A549 (cell line): ENCODE results near the gene WNT7A. TPM values are rescaled to one million over a fixed set of nuclear protein-coding genes. Genes with fewer than 3 reads are reported as not detected.

Experiments used
- ATAC-seq, 2 experiments: fragments of 200-7000 bp in 1 of 2; fragments of >200 bp in 1 of 2; cut with Nextera tagmentation in 1 of 2; cut with Tn5 transposase in 1 of 2; 3 replicates each; pipeline versions ENCODE4 v1.8.0 to v1.9.1; 2018 to 2020; ENCODE audit warnings: mild to moderate bottlenecking in 1 of 2, moderate library complexity in 1 of 2
- CTCF ChIA-PET: fragments of 300-600 bp; sonication (Branson Sonifier 250); formaldehyde crosslinking; extraction: SDS; loops from one replicate; lab custom pipeline; 2021; ENCODE audit warnings: antibody characterized with exemption, inconsistent platforms; lab: Yijun Ruan, JAX
- POLR2A ChIA-PET: fragments of 350-600 bp; formaldehyde crosslinking; extraction: SDS; loops from one replicate; lab custom pipeline; 2021; ENCODE audit warnings: antibody characterized with exemption, inconsistent platforms; lab: Yijun Ruan, JAX
- DNase-seq, 2 experiments: peaks; one replicate each; pipeline versions ENCODE4 v3.0.0 to v3.0.0-alpha.2; 2011 to 2016; ENCODE audit warnings: low read depth in 1 of 2, low spot score in 1 of 2
- FAIRE-seq: peaks from 2 replicates; lab custom pipeline; 2011; peaks lifted over from hg19 to GRCh38; lab: Jason Lieb, UNC
- H3K27ac ChIP-seq, 2 experiments: fragments of >200 bp; sonication (Bioruptor Twin); formaldehyde crosslinking; 3 replicates each; pipeline ENCODE4 v1.5.1; 2016 to 2017
- H3K4me1 ChIP-seq: fragments of >200 bp; sonication (Bioruptor Twin); formaldehyde crosslinking; 3 replicates; pipeline ENCODE4 v1.6.1; 2016
- H3K4me2 ChIP-seq: fragments of >200 bp; sonication (Bioruptor Twin); formaldehyde crosslinking; 3 replicates; pipeline ENCODE4 v1.6.1; 2016
- H3K4me3 ChIP-seq: fragments of >200 bp; sonication (Bioruptor Twin); formaldehyde crosslinking; 3 replicates; pipeline ENCODE4 v1.5.1; 2016
- H3K9me3 ChIP-seq: fragments of >200 bp; sonication (Bioruptor Twin); formaldehyde crosslinking; 3 replicates; pipeline ENCODE4 v1.6.1; 2016
- BHLHE40 ChIP-seq: IDR thresholded peaks from 2 replicates; pipeline ENCODE4 v1.6.1; 2012; ENCODE audit warnings: low read depth, low read length, inconsistent platforms
- EHF ChIP-seq: fragments of 250-450 bp; sonication (Bioruptor Pico); IDR thresholded peaks from 2 replicates; pipeline ENCODE4 v1.5.0; 2020; ENCODE audit warnings: mild to moderate bottlenecking
- FOSB ChIP-seq: fragments of 250-450 bp; sonication (Bioruptor Pico); IDR thresholded peaks from 2 replicates; pipeline ENCODE4 v1.5.0; 2020; ENCODE audit warnings: mild to moderate bottlenecking, moderate library complexity
- GATA3 ChIP-seq: IDR thresholded peaks from 2 replicates; pipeline ENCODE4 v1.6.1; 2012; ENCODE audit warnings: borderline replicate concordance
- HOXB13 ChIP-seq: fragments of 250-450 bp; sonication (Bioruptor Pico); IDR thresholded peaks from 2 replicates; pipeline ENCODE4 v1.5.0; 2020; ENCODE audit warnings: low read depth, mild to moderate bottlenecking, moderate library complexity
- MAZ ChIP-seq: fragments of 150-350 bp; IDR thresholded peaks from 2 replicates; pipeline ENCODE4 v1.6.1; 2014; ENCODE audit warnings: antibody characterized with exemption, low read depth, low read length, borderline replicate concordance
- NFE2L2 ChIP-seq: fragments of 150-350 bp; conservative IDR thresholded peaks from 2 replicates; pipeline ENCODE4 v1.6.1; 2014; ENCODE audit warnings: low read length
- NPAS2 ChIP-seq: fragments of 250-450 bp; sonication (Bioruptor Pico); IDR thresholded peaks from 2 replicates; pipeline ENCODE4 v1.8.0; 2022; ENCODE audit warnings: mild to moderate bottlenecking, moderate library complexity, borderline replicate concordance
- NR3C1 ChIP-seq: fragments of >200 bp; sonication (Bioruptor Twin); formaldehyde crosslinking; IDR thresholded peaks from 3 replicates; pipeline ENCODE4 v1.6.1; 2017
- RAD21 ChIP-seq, 2 experiments: fragments of >200 bp in 1 of 2; sonication (Bioruptor Twin) in 1 of 2; formaldehyde crosslinking in 1 of 2; IDR thresholded peaks in 1 of 2; conservative IDR thresholded peaks in 1 of 2; 2 replicates in 1 of 2; 3 replicates in 1 of 2; pipeline ENCODE4 v1.6.1; 2012 to 2018; ENCODE audit warnings: inconsistent platforms in 1 of 2
- RARB ChIP-seq: fragments of 250-450 bp; sonication (Bioruptor Pico); IDR thresholded peaks from 2 replicates; pipeline ENCODE4 v1.8.0; 2021; ENCODE audit warnings: mild to moderate bottlenecking, moderate library complexity
- RCOR1 ChIP-seq: fragments of 150-350 bp; IDR thresholded peaks from 2 replicates; pipeline ENCODE4 v1.6.1; 2014; ENCODE audit warnings: antibody characterized with exemption, low read length, low read depth
- RFX5 ChIP-seq: fragments of 450-650 bp; IDR thresholded peaks from 2 replicates; pipeline ENCODE4 v1.7.1; 2014; ENCODE audit warnings: antibody characterized with exemption, mild to moderate bottlenecking, moderate library complexity
- SMC3 ChIP-seq: fragments of >200 bp; sonication (Bioruptor Twin); formaldehyde crosslinking; IDR thresholded peaks from 3 replicates; pipeline ENCODE4 v1.6.1; 2018; ENCODE audit warnings: inconsistent platforms
- TFCP2L1 ChIP-seq: fragments of 250-450 bp; sonication (Bioruptor Pico); IDR thresholded peaks from 2 replicates; pipeline ENCODE4 v1.5.0; 2021; ENCODE audit warnings: mild to moderate bottlenecking
- ZSCAN20 ChIP-seq: fragments of 250-450 bp; sonication (Bioruptor Pico); IDR thresholded peaks from 2 replicates; pipeline ENCODE4 v1.8.0; 2022; ENCODE audit warnings: mild to moderate bottlenecking, moderate library complexity
- WGBS: methylation state at CpG from one replicate; pipeline ENCODE4 v1.1.6; 2017; ENCODE audit errors: missing lambda C conversion rate; 5-methylcytosine and 5-hydroxymethylcytosine counted together
- polyA plus RNA-seq, 4 experiments: library from polyadenylated mRNA; depleted of rRNA in 3 of 4; stranded (reverse); fragments of >200 nt; fragmentation: RNase III in 1 of 4; extraction: RNeasy Plus Mini Kit Qiagen cat#74134 plus additional on column Dnase treatment in 1 of 4; gene quantifications; 2 replicates in 3 of 4; 3 replicates in 1 of 4; pipeline ENCODE4 v1.2.3, GENCODE V29; 2011 to 2017
- TF ChIP-seq, protein P1 (sequence below): IDR thresholded peaks from 2 replicates; pipeline ENCODE4 v1.6.1; 2012; ENCODE audit warnings: low read depth, borderline replicate concordance
- TF ChIP-seq, protein P2 (sequence below): fragments of >200 bp; sonication (Bioruptor Twin); formaldehyde crosslinking; IDR thresholded peaks from 3 replicates; pipeline ENCODE4 v1.5.1; 2016
- TF ChIP-seq, protein P3 (sequence below): fragments of 250-450 bp; sonication (Bioruptor Pico); IDR thresholded peaks from 2 replicates; pipeline ENCODE4 v1.5.0; 2020; ENCODE audit warnings: low read depth, mild to moderate bottlenecking, moderate library complexity

Gene WNT7A
- polyA plus RNA-seq, 2 of the 4 experiments (the other 2 are of a cell fraction) = 0.03 TPM

DNA sequence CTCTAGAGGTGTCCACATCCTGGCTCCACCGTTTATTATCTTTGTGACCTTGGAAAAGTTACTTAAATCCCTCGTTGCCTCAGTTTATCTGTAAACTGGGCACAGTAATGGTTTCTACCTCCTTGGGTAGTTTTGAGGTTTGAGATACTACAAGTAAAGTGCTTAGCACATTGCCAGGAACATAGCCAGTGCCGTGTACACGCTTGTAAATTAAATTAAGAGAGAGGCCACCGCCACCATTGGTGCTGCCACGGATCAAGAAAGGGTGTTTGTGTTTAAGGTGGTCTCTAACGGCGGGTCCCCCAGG lies 5.8 kb upstream of the WNT7A start:
- H3K9me3 ChIP-seq = peaks cover 5% of the 10 kb centered on the region; the same call in 1 of the 3 replicates
- H3K4me2 ChIP-seq = no peak overlapping the region
- ChIA-PET CTCF (interaction anchor here (0.6 to 11.0 kb wide), 5 partner anchors 10 to 732 kb away, joined by 3 to 260 read pairs (median 11); no protein-coding TSS in a partner anchor), POLR2A (no interaction called here)
- no peak overlapping the region for H3K27ac ChIP-seq
- DNase-seq (no peak), FAIRE-seq (no peak), ATAC-seq (no peak)
- no peak for TF ChIP-seq MAZ
- TF ChIP-seq RCOR1 = no peak
- TF ChIP-seq ZSCAN20 (CRISPR knock-in tag) = no peak
- TF ChIP-seq, protein P1, sequence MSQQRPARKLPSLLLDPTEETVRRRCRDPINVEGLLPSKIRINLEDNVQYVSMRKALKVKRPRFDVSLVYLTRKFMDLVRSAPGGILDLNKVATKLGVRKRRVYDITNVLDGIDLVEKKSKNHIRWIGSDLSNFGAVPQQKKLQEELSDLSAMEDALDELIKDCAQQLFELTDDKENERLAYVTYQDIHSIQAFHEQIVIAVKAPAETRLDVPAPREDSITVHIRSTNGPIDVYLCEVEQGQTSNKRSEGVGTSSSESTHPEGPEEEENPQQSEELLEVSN = no peak
- TF ChIP-seq RARB = no peak
- no peak for TF ChIP-seq FOSB (CRISPR knock-in tag)
- no peak for TF ChIP-seq HOXB13
- no peak for TF ChIP-seq TFCP2L1 (CRISPR knock-in tag)
- no peak for TF ChIP-seq RAD21 (conservative IDR thresholded peaks at IDR 0.05 in 1 of 2, IDR thresholded peaks at IDR 0.05 in 1 of 2)
- no peak for TF ChIP-seq NPAS2 (CRISPR knock-in tag)
- no peak for TF ChIP-seq NFE2L2
- no peak for TF ChIP-seq GATA3
- TF ChIP-seq NR3C1 = no peak
- no peak for TF ChIP-seq EHF (CRISPR knock-in tag)
- no peak overlapping the region for H3K4me3 ChIP-seq
- WGBS = 5% methylated on average over 8 of the region's 8 CpGs
- H3K4me1 ChIP-seq = peaks cover 2% of the 10 kb centered on the region; the same call in 2 of the 3 replicates

DNA sequence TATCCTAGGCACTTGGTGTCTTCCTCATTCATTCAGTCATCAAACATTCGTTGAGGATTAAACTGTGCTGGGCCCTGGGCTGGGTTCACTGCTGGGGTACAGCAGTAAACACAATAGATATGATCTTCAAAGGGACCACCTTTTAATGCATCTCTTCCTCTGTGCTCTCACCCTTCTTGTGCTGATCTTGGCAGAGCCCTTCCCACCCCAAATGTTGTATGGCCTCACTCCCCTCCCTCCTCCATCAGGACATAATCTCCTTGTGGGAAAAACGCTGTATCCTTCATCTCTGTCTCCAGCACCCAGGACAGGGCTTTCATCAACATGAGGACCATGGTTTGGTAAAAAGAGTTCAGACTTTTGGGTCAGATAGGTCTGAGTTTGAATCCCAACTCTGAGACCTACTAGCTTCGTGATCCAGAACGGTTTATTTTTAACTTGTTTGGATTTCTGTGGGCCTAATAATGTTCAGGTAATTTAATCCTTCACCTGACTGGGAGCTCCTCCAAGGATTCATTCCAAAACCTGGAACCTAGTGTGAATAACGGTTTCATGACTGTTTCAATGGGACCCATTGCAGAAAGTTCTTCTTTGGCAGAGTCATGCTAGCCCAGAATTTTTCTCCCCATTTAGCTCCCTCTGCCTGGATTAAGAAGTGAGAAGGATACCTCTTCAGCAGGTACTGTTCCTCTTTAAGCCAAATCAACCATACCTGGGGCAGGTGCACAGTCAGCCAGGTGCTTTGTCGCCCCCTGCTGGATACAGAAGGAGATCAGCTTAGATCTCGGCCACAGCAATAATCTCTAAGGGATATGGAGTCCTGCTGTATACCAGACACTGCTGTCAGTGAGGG lies 5.2 kb upstream of the WNT7A start:
- FAIRE-seq (no peak), DNase-seq (peak in 1 of 2 experiments; percentile 53), ATAC-seq (peak in 1 of 2 experiments; percentile 74; a peak in 3 of 6 replicates)
- ChIA-PET POLR2A (no interaction called here), CTCF (interaction anchor here (0.6 to 11.0 kb wide), 11 partner anchors 8 to 733 kb away, joined by 3 to 260 read pairs (median 4); no protein-coding TSS in a partner anchor)
- H3K4me3 ChIP-seq = no peak overlapping the region
- peaks cover 5% of the 10 kb centered on the region; the same call in 1 of the 3 replicates for H3K9me3 ChIP-seq
- H3K4me2 ChIP-seq = no peak overlapping the region
- H3K4me1 ChIP-seq = peaks cover 8% of the 10 kb centered on the region
- H3K27ac ChIP-seq = no peak overlapping the region
- TF ChIP-seq, protein P2, sequence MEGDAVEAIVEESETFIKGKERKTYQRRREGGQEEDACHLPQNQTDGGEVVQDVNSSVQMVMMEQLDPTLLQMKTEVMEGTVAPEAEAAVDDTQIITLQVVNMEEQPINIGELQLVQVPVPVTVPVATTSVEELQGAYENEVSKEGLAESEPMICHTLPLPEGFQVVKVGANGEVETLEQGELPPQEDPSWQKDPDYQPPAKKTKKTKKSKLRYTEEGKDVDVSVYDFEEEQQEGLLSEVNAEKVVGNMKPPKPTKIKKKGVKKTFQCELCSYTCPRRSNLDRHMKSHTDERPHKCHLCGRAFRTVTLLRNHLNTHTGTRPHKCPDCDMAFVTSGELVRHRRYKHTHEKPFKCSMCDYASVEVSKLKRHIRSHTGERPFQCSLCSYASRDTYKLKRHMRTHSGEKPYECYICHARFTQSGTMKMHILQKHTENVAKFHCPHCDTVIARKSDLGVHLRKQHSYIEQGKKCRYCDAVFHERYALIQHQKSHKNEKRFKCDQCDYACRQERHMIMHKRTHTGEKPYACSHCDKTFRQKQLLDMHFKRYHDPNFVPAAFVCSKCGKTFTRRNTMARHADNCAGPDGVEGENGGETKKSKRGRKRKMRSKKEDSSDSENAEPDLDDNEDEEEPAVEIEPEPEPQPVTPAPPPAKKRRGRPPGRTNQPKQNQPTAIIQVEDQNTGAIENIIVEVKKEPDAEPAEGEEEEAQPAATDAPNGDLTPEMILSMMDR = peak; percentile 66
- TF ChIP-seq RAD21 (conservative IDR thresholded peaks at IDR 0.05 in 1 of 2, IDR thresholded peaks at IDR 0.05 in 1 of 2) = peak; percentile 58 to 81
- TF ChIP-seq GATA3 = no peak
- TF ChIP-seq SMC3 = peak; percentile 39; the same call in 1 of the 3 replicates
- 7% methylated on average over 7 of the region's 7 CpGs for WGBS

DNA sequence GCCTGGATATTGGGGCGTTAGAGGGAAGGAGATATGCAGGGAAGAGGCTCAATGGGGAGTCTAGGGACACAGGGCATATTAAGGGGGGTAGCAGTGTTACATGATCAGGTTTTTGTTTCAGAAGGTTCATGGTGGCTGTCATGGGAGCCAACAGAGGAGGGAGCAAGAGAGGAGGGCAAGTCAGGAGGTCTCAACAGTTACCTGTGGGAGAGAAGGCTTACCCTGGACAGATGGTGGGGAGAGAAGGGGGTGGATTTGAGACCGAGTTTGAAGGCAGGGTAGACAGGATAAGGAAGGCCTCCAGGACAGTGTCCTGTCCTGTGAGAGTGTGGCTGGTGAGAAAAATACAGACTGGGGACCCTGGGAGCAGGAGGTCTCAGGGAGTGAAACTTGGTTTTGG lies 3.8 kb upstream of the WNT7A start:
- CTCF ChIA-PET = interaction anchor here (1.5 to 11.0 kb wide), 3 partner anchors 12 to 226 kb away, joined by 3 to 260 read pairs (median 26); no protein-coding TSS in a partner anchor
- 6% methylated on average over 2 of the region's 2 CpGs for WGBS
- Histone ChIP-seq H3K27ac (no peak overlapping the region), H3K4me1 (peaks cover 18% of the 10 kb centered on the region), H3K4me3 (no peak overlapping the region), H3K9me3 (peaks cover 5% of the 10 kb centered on the region; the same call in 1 of the 3 replicates), H3K4me2 (no peak overlapping the region)
- DNase-seq (no peak), ATAC-seq (no peak), FAIRE-seq (no peak)
- no peak for TF ChIP-seq BHLHE40
- TF ChIP-seq SMC3 = no peak
- TF ChIP-seq RFX5 = no peak
- TF ChIP-seq, protein P3, sequence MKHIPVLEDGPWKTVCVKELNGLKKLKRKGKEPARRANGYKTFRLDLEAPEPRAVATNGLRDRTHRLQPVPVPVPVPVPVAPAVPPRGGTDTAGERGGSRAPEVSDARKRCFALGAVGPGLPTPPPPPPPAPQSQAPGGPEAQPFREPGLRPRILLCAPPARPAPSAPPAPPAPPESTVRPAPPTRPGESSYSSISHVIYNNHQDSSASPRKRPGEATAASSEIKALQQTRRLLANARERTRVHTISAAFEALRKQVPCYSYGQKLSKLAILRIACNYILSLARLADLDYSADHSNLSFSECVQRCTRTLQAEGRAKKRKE (CRISPR knock-in tag) = no peak
- POLR2A ChIA-PET = no interaction called here
